ENCODE data around the gene CD300LD. TPM values are rescaled to one million over a fixed set of nuclear protein-coding genes. Genes with fewer than 3 reads are reported as not detected.

Gene CD300LD
- total and polyA plus RNA-seq, 10 of the 15 experiments (the other 5 are each of a cell fraction or from before 2014, with no cell fraction given), result not detected

GRCh38 chr17:74566132-74566753 is 25.8 kb downstream of the CD300LD start:
- 37% methylated on average over 9 of the region's 9 CpGs for WGBS (ENCODE audit: insufficient coverage, insufficient replicate concordance, low lambda C conversion rate, missing lambda C conversion rate)
- Histone ChIP-seq H3K79me2 (ENCODE audit: control insufficient read depth, insufficient read depth, low read length) (no peaks in the 10 kb centered on the region), H4K20me1 (ENCODE audit: control insufficient read depth, insufficient read depth) (no peaks in the 10 kb centered on the region), H3K27ac (ENCODE audit: control insufficient read depth, insufficient read depth) (no peak overlapping the region), H3K9me3 (replicated peaks; ENCODE audit: control insufficient read depth, insufficient read depth, low read length) (no peaks in the 10 kb centered on the region), H2AFZ (ENCODE audit: control insufficient read depth, low read depth, low read length) (no peak overlapping the region), H3K4me3 (no peak overlapping the region), H3K4me2 (ENCODE audit: control insufficient read depth, insufficient read depth) (no peak overlapping the region), H3K4me1 (ENCODE audit: control insufficient read depth, insufficient read depth, low read length) (no peaks in the 10 kb centered on the region), H3K27me3 (replicated peaks in 1 of 2; ENCODE audit: control insufficient read depth in 2 of 2, insufficient read depth in 2 of 2, low read length in 1 of 2) (peaks cover 1 to 3% of the 10 kb centered on the region in 2 experiments; a peak in 3 of 4 replicates), H3K9ac (ENCODE audit: control insufficient read depth, insufficient read depth, low read length) (no peak overlapping the region), H3K36me3 (ENCODE audit: control insufficient read depth in 2 of 2, insufficient read depth in 2 of 2, low read length in 1 of 2) (no peaks in the 10 kb centered on the region)
- CTCF ChIA-PET, result interaction anchor here (0.5 to 3.8 kb wide), 29 partner anchors 11 to 446 kb away, joined by 3 to 34 read pairs (median 5); partner anchors contain the start of genes CD300LD, GPR142, MRPL58 and RAB37
- TF ChIP-seq E2F4 (IDR thresholded peaks at IDR 0.05; ENCODE audit: low read depth, low read length) (no peak), REST (IDR thresholded peaks at IDR 0.05; ENCODE audit: low read depth, low read length) (no peak), RAD21 (IDR thresholded peaks at IDR 0.05; ENCODE audit: insufficient read depth, low read depth, low read length) (peak; percentile 71), SMC3 (IDR thresholded peaks at IDR 0.05; ENCODE audit: borderline replicate concordance, low read length) (peak; percentile 33; the same call in 1 of the 2 replicates), ETV6 (conservative IDR thresholded peaks at IDR 0.05 in 1 of 2, IDR thresholded peaks at IDR 0.05 in 1 of 2; ENCODE audit: borderline replicate concordance in 1 of 2, low read depth in 1 of 2) (no peak), CTCF (IDR thresholded peaks at IDR 0.05 in 2 of 3, conservative IDR thresholded peaks at IDR 0.05 in 1 of 3; ENCODE audit: control insufficient read depth in 2 of 3, extremely low read depth in 1 of 3, insufficient read depth in 1 of 3, low read depth in 3 of 3, low read length in 3 of 3) (peak; percentile 66 to 78 (median 74))
- no TSS peak for BruUV-seq (replicated peaks)
- POLR2A ChIA-PET, result no interaction called here
- no peak for FAIRE-seq
- in situ Hi-C loops (cut with MboI) (no loop called here), intact Hi-C loops (cut with micrococcal nuclease; ENCODE audit: unreplicated experiment) (loop anchor here (2.0 to 5.0 kb wide), 2 partner anchors 81 to 171 kb away; partner anchors contain the start of gene RAB37)
- RAD21 ChIA-PET (ENCODE audit: unreplicated experiment), result interaction anchor here (0.6 to 2.8 kb wide), 8 partner anchors 15 to 208 kb away, joined by 3 to 17 read pairs (median 4); no protein-coding TSS in a partner anchor
- DNase-seq (ENCODE audit: low read depth, low spot score), result no peak
- ATAC-seq, result peak; percentile 86
- SMC1A ChIA-PET (ENCODE audit: uncharacterized antibody, unreplicated experiment), result interaction anchor here (1.0 to 2.4 kb wide), 5 partner anchors 36 to 171 kb away, joined by 3 to 11 read pairs (median 4); partner anchors contain the start of gene RAB37

All from GM12878 (cell line).